SK-N-MC (cell line): ENCODE results near the gene COPB2.
"Not testable (repeated sequence)": the region's sequence is repeated elsewhere in the genome, so short reads cannot be mapped to it uniquely, and the experiment has no call there.

Source experiments
- EZH2 ChIP-seq: fragments of 200-600 bp; sonication (generic); IDR thresholded peaks from one replicate; pipeline ENCODE4 v1.6.1; 2017; ENCODE audit warnings: antibody characterized with exemption
- FOXP2 ChIP-seq: optimal IDR thresholded peaks from 2 replicates; pipeline ENCODE3; 2011; ENCODE audit warnings: mild to moderate bottlenecking, moderate library complexity; ENCODE audit not compliant: insufficient read depth; ENCODE audit errors: extremely low read length, control extremely low read depth
- POLR2AphosphoS5 ChIP-seq: IDR thresholded peaks from 2 replicates; pipeline ENCODE4 v1.6.1; 2012; ENCODE audit warnings: mild to moderate bottlenecking, low read depth, low read length, borderline replicate concordance

DNA sequence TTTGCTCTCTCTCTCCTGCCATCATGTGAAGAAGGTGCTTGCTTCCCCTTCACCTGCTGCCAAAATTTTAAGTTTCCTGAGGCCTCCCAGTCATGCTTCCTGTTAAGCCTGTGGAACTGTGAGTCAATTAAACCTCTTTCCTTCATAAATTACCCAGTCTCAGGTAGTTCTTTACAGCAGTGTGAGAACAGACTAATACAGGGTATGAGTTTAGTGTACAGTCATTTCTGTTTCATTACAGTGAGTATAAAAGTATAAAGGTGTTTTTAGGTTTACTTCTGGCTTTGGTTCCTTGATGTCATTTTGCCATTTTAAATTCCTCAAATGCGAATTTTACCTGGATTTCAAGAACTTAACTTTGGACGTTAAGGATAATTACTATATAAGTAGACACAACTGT is 7.2 kb downstream of the COPB2 start:
- not testable (repeated sequence) for TF ChIP-seq POLR2AphosphoS5, EZH2, FOXP2
